ENCODE data around the gene PAX4.
A peak's percentile ranks its signal among the peaks of the same experiment; 100 is the strongest.

PAX4 gene

GRCh38 chr7:127618042-127618441, at the start of gene PAX4:
PAX4 (minus strand) TSS chr7:127618142; CDS start chr7:127615928, 2,214 bp downstream.
- no peak for DNase-seq

- no peak for DNase-seq
These were observed 49.2 kb upstream of the PAX4 start for GRCh38 chr7:127667017-127667670.

- no peak for DNase-seq
These were observed 48.7 kb upstream of the PAX4 start for GRCh38 chr7:127666602-127667001.

- DNase-seq, result no peak
These were observed 48.0 kb upstream of the PAX4 start for GRCh38 chr7:127665922-127666321.

GRCh38 chr7:127658970-127659630, 41.2 kb upstream of the PAX4 start:
- DNase-seq, result no peak

GRCh38 chr7:127657500-127657899, 39.6 kb upstream of the PAX4 start:
- no peak for DNase-seq

GRCh38 chr7:127655720-127656119, 37.8 kb upstream of the PAX4 start:
- DNase-seq, result no peak

GRCh38 chr7:127654404-127655394, 36.8 kb upstream of the PAX4 start:
- DNase-seq, result no peak

GRCh38 chr7:127653396-127653795, 35.5 kb upstream of the PAX4 start:
- no peak for DNase-seq

GRCh38 chr7:127652333-127653248, 34.6 kb upstream of the PAX4 start:
- no peak for DNase-seq

GRCh38 chr7:127651556-127652332, 33.8 kb upstream of the PAX4 start, which contains the start of gene SND1:
SND1 (plus strand) TSS chr7:127652194; CDS start chr7:127652374, 180 bp downstream.
- peak; percentile 98 for DNase-seq

- no peak for DNase-seq
These were observed 33.1 kb upstream of the PAX4 start for GRCh38 chr7:127650847-127651555.

GRCh38 chr7:127648986-127649385, 31.0 kb upstream of the PAX4 start:
- no peak for DNase-seq

GRCh38 chr7:127647636-127648035, 29.7 kb upstream of the PAX4 start:
- no peak for DNase-seq

- DNase-seq, result no peak
These were observed 26.5 kb upstream of the PAX4 start for GRCh38 chr7:127644484-127644883.

GRCh38 chr7:127638197-127638596, 20.3 kb upstream of the PAX4 start:
- no peak for DNase-seq

- no peak for DNase-seq
These were observed 17.8 kb upstream of the PAX4 start for GRCh38 chr7:127635659-127636285.

- DNase-seq, result no peak
These were observed 14.5 kb upstream of the PAX4 start for GRCh38 chr7:127632276-127632910.

GRCh38 chr7:127629268-127629854, 11.4 kb upstream of the PAX4 start:
- DNase-seq, result no peak
